Endothelial cell of umbilical vein (primary cell): ENCODE data around the gene SPINK5. TPM values are rescaled to one million over a fixed set of nuclear protein-coding genes. Genes with fewer than 3 reads are reported as not detected.
A peak's percentile ranks its signal among the peaks of the same experiment; 100 is the strongest.

Experiments used
- BruUV-seq: library from RNA; stranded (reverse); fragments of 400-500 nt; replicated peaks from 2 replicates; lab custom pipeline; 2021; lab: Mats Ljungman, UMichigan
- CTCF ChIA-PET: fragments of 300-600, 350-600 bp; sonication (Branson Sonifier 250); formaldehyde crosslinking; loops from one replicate; lab custom pipeline; 2021; ENCODE audit warnings: antibody characterized with exemption, inconsistent platforms; lab: Charles Lee
- POLR2A ChIA-PET: fragments of 300-600, 350-600 bp; sonication (Branson Sonifier 250); formaldehyde crosslinking; loops from one replicate; lab custom pipeline; 2021; ENCODE audit warnings: antibody characterized with exemption, inconsistent platforms; lab: Charles Lee
- DNase-seq: peaks from one replicate; pipeline ENCODE4 v3.0.0-alpha.2; 2011; ENCODE audit warnings: low read depth, low spot score
- FAIRE-seq: peaks from 2 replicates; lab custom pipeline; 2011; peaks lifted over from hg19 to GRCh38; lab: Jason Lieb, UNC
- H2AFZ ChIP-seq: 2 replicates; pipeline ENCODE4 v1.6.0; 2012; ENCODE audit warnings: low read depth, low read length, control low read depth, inconsistent platforms
- H3K27ac ChIP-seq: 2 replicates; pipeline ENCODE4 v1.5.1; 2011; ENCODE audit warnings: low read depth, mild to moderate bottlenecking, control low read depth, low read length, moderate library complexity; ENCODE audit not compliant: insufficient read depth
- H3K27me3 ChIP-seq, 2 experiments: 2 replicates each; pipeline versions ENCODE4 v1.6.0 to v1.6.1; 2011; ENCODE audit warnings: low read length in 2 of 2, mixed read lengths in 1 of 2; ENCODE audit not compliant: control insufficient read depth in 2 of 2, insufficient read depth in 2 of 2
- H3K36me3 ChIP-seq, 2 experiments: 2 replicates in 1 of 2; 3 replicates in 1 of 2; pipeline ENCODE4 v1.5.1; 2011; ENCODE audit warnings: low read length in 2 of 2, mild to moderate bottlenecking in 1 of 2, moderate library complexity in 1 of 2; ENCODE audit not compliant: control insufficient read depth in 2 of 2, insufficient read depth in 2 of 2; ENCODE audit errors: extremely low read depth in 1 of 2
- H3K4me1 ChIP-seq: 3 replicates; pipeline ENCODE4 v1.5.1; 2011; ENCODE audit warnings: mild to moderate bottlenecking, low read length; ENCODE audit not compliant: control insufficient read depth, insufficient read depth; ENCODE audit errors: extremely low read depth
- H3K4me2 ChIP-seq: 2 replicates; pipeline ENCODE4 v1.6.1; 2011; ENCODE audit warnings: low read length, control low read depth, mixed read lengths; ENCODE audit not compliant: insufficient read depth
- H3K4me3 ChIP-seq, 3 experiments: fragments of 200-600 bp in 1 of 3; sonication (generic), shearing (Covaris generic) in 1 of 3; replicated peaks in 1 of 3; 2 replicates each; pipeline ENCODE4 v1.5.1; 2011 to 2016; ENCODE audit warnings: control low read depth in 3 of 3, low read length in 3 of 3, mild to moderate bottlenecking in 2 of 3, inconsistent platforms in 1 of 3, low read depth in 1 of 3, moderate library complexity in 1 of 3; ENCODE audit not compliant: insufficient read depth in 1 of 3
- H3K79me2 ChIP-seq: 2 replicates; pipeline ENCODE4 v1.6.0; 2012; ENCODE audit warnings: low read length, inconsistent platforms; ENCODE audit not compliant: control insufficient read depth, insufficient read depth
- H3K9ac ChIP-seq: replicated peaks from 2 replicates; pipeline ENCODE3; 2011; ENCODE audit warnings: low read length, control low read depth; ENCODE audit not compliant: insufficient read depth; ENCODE audit errors: extremely low read depth
- H3K9me1 ChIP-seq: replicated peaks from 3 replicates; pipeline ENCODE4 v1.6.0; 2011; ENCODE audit warnings: mild to moderate bottlenecking, low read length; ENCODE audit not compliant: control insufficient read depth, insufficient read depth; ENCODE audit errors: extremely low read depth
- H3K9me3 ChIP-seq: replicated peaks from 2 replicates; pipeline ENCODE4 v1.5.1; 2012; ENCODE audit warnings: low read length, inconsistent platforms; ENCODE audit not compliant: control insufficient read depth, insufficient read depth
- H4K20me1 ChIP-seq: replicated peaks from 2 replicates; pipeline ENCODE3; 2011; ENCODE audit warnings: mild to moderate bottlenecking, low read length; ENCODE audit not compliant: control insufficient read depth, insufficient read depth; ENCODE audit errors: extremely low read depth
- EZH2 ChIP-seq: IDR thresholded peaks from 2 replicates; pipeline ENCODE4 v1.6.1; 2012; ENCODE audit warnings: borderline replicate concordance, low read depth, mild to moderate bottlenecking, moderate library complexity, low read length, inconsistent platforms; ENCODE audit not compliant: severe bottlenecking
- FOS ChIP-seq: IDR thresholded peaks from 2 replicates; pipeline ENCODE4 v1.6.1; 2011; ENCODE audit warnings: mild to moderate bottlenecking, low read length, moderate library complexity, borderline replicate concordance; ENCODE audit not compliant: insufficient read depth
- GATA2 ChIP-seq: IDR thresholded peaks from 2 replicates; pipeline ENCODE4 v1.7.0; 2011; ENCODE audit warnings: low read depth, mild to moderate bottlenecking, moderate library complexity, mixed read lengths, low read length; ENCODE audit not compliant: insufficient read length, insufficient read depth
- JUN ChIP-seq: IDR thresholded peaks from 2 replicates; pipeline ENCODE4 v1.6.1; 2011; ENCODE audit warnings: borderline replicate concordance, low read depth; ENCODE audit not compliant: insufficient read length, insufficient read depth
- MAX ChIP-seq: IDR thresholded peaks from 2 replicates; pipeline ENCODE4 v1.6.1; 2011; ENCODE audit not compliant: insufficient read depth, insufficient read length
- MYC ChIP-seq: IDR thresholded peaks from one replicate; pipeline ENCODE4 v1.6.1; 2011; ENCODE audit warnings: mild to moderate bottlenecking, low read depth, low read length
- POLR2A ChIP-seq: IDR thresholded peaks from 2 replicates; pipeline ENCODE4 v1.6.1; 2012; ENCODE audit warnings: low read depth, mild to moderate bottlenecking, control low read depth, low read length
- POLR2AphosphoS5 ChIP-seq: IDR thresholded peaks from 2 replicates; pipeline ENCODE4 v1.6.1; 2012; ENCODE audit warnings: low read depth, mild to moderate bottlenecking, control low read depth, low read length, moderate library complexity; ENCODE audit not compliant: insufficient read depth
- dilution Hi-C: fragments of 300-500 bp; cut with MboI; formaldehyde crosslinking; loops from one replicate; pipeline ENCODE4 v1.15.0; 2019; ENCODE audit warnings: low sequenced_read_pairs; ENCODE audit not compliant: extremely low pct_ligation_motif_present
- intact Hi-C: fragments of 100-400 bp; cut with micrococcal nuclease; formaldehyde crosslinking; loops from one replicate; pipeline ENCODE4 v1.10.0; 2022
- polyA plus RNA-seq, 4 experiments: library from polyadenylated mRNA; depleted of rRNA in 3 of 4; stranded (reverse) in 3 of 4; unstranded in 1 of 4; fragments of >200 nt; gene quantifications; 2 replicates each; pipeline versions ENCODE4 v1.2.1 to v1.2.3, GENCODE V29; 2011 to 2012; ENCODE audit warnings: missing spikeins in 1 of 4
- total RNA-seq: library from RNA; stranded (reverse); gene quantifications from 2 replicates; pipeline ENCODE4 v1.2.3, GENCODE V29; 2021
- TF ChIP-seq, protein P1 (sequence below), 2 donors: IDR thresholded peaks; 1 replicate in 1 of 2; 2 replicates in 1 of 2; pipeline ENCODE4 v1.5.1; 2011; ENCODE audit warnings: low read length in 2 of 2, mild to moderate bottlenecking in 2 of 2, moderate library complexity in 2 of 2, control low read depth in 1 of 2, inconsistent platforms in 1 of 2, low read depth in 1 of 2; ENCODE audit not compliant: insufficient read depth in 1 of 2; ENCODE audit errors: extremely low read depth in 1 of 2

SPINK5 gene
- total and polyA plus RNA-seq, 2 donors (not counting 3 experiments of a cell fraction or from before 2014, with no cell fraction given) = 0.12 to 0.91 TPM

GRCh38 chr5:148145916-148146315 lies 82.1 kb downstream of the SPINK5 start:
- ChIA-PET CTCF (interaction anchor here (0.6 to 2.3 kb wide), 13 partner anchors 9 to 587 kb away, joined by 3 to 14 read pairs (median 4); no protein-coding TSS in a partner anchor), POLR2A (interaction anchor here (0.6 to 1.0 kb wide), 3 partner anchors 23 to 655 kb away, joined by 3 to 4 read pairs (median 3); no protein-coding TSS in a partner anchor)
- Histone ChIP-seq H3K4me3 (no peak overlapping the region), H3K27ac (peak overlapping the region; percentile 22), H3K27me3 (no peaks in the 10 kb centered on the region), H3K79me2 (no peaks in the 10 kb centered on the region), H3K36me3 (no peaks in the 10 kb centered on the region), H3K9me3 (no peaks in the 10 kb centered on the region), H4K20me1 (no peaks in the 10 kb centered on the region), H2AFZ (peak overlapping the region; percentile 46), H3K9me1 (no peaks in the 10 kb centered on the region), H3K4me2 (peak overlapping the region; percentile 65), H3K4me1 (peaks cover 22% of the 10 kb centered on the region), H3K9ac (peak overlapping the region; percentile 13)
- peak; percentile 90 for DNase-seq
- BruUV-seq = no TSS peak
- intact Hi-C loops (no loop called here), dilution Hi-C loops (no loop called here)
- TF ChIP-seq MYC = no peak
- no peak for TF ChIP-seq POLR2A
- TF ChIP-seq POLR2AphosphoS5 = peak; percentile 41
- no peak for TF ChIP-seq MAX
- no peak for TF ChIP-seq EZH2
- TF ChIP-seq FOS = peak; percentile 46
- TF ChIP-seq, protein P1, sequence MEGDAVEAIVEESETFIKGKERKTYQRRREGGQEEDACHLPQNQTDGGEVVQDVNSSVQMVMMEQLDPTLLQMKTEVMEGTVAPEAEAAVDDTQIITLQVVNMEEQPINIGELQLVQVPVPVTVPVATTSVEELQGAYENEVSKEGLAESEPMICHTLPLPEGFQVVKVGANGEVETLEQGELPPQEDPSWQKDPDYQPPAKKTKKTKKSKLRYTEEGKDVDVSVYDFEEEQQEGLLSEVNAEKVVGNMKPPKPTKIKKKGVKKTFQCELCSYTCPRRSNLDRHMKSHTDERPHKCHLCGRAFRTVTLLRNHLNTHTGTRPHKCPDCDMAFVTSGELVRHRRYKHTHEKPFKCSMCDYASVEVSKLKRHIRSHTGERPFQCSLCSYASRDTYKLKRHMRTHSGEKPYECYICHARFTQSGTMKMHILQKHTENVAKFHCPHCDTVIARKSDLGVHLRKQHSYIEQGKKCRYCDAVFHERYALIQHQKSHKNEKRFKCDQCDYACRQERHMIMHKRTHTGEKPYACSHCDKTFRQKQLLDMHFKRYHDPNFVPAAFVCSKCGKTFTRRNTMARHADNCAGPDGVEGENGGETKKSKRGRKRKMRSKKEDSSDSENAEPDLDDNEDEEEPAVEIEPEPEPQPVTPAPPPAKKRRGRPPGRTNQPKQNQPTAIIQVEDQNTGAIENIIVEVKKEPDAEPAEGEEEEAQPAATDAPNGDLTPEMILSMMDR (IDR thresholded peaks at IDR 0.05; ENCODE audit: extremely low read depth in 1 of 2, insufficient read depth in 1 of 2, low read depth in 1 of 2, low read length in 2 of 2) = no peak
- TF ChIP-seq GATA2 = no peak
- TF ChIP-seq JUN = no peak
- peak; percentile 97 for FAIRE-seq
